IMR-90 (cell line): Measurements from ENCODE around the gene ZNF831. TPM values are rescaled to one million over a fixed set of nuclear protein-coding genes. Genes with fewer than 3 reads are reported as not detected.

ENCODE experiments used
- ATAC-seq: fragments of 200-7000 bp; cut with Tn5 transposase; 2 replicates; pipeline ENCODE4 v1.9.1; 2020; ENCODE audit warnings: low read depth, mild to moderate bottlenecking, moderate library complexity
- BruUV-seq: library from RNA; stranded (reverse); fragments of 400-500 nt; replicated peaks from 2 replicates; lab custom pipeline; 2021; lab: Mats Ljungman, UMichigan
- CTCF ChIA-PET: fragments of 300-600 bp; formaldehyde crosslinking; extraction: SDS; loops from one replicate; lab custom pipeline; 2021; ENCODE audit warnings: antibody characterized with exemption; lab: Yijun Ruan, JAX
- POLR2A ChIA-PET: fragments of 300-600 bp; sonication (Branson Sonifier 250); formaldehyde crosslinking; loops from one replicate; lab custom pipeline; 2022; ENCODE audit warnings: antibody characterized with exemption; ENCODE audit not compliant: unreplicated experiment; lab: Charles Lee
- DNase-seq: peaks from one replicate; pipeline ENCODE4 v3.0.0; 2013
- H2AFZ ChIP-seq: replicated peaks from 2 replicates; pipeline ENCODE3; 2013; ENCODE audit warnings: low read length, mild to moderate bottlenecking; ENCODE audit not compliant: poor library complexity
- H2AK5ac ChIP-seq: 2 replicates; pipeline ENCODE4 v1.6.1; 2013; ENCODE audit warnings: low read depth, low read length, inconsistent platforms
- H2AK9ac ChIP-seq: replicated peaks from 2 replicates; pipeline ENCODE3; 2013; ENCODE audit warnings: mild to moderate bottlenecking, low read depth, low read length, moderate library complexity; ENCODE audit not compliant: poor library complexity
- H2BK120ac ChIP-seq: 2 replicates; pipeline ENCODE4 v1.6.1; 2013; ENCODE audit warnings: low read depth, low read length, inconsistent platforms
- H2BK15ac ChIP-seq: 3 replicates; pipeline ENCODE4 v1.6.1; 2013; ENCODE audit warnings: low read depth, low read length, inconsistent platforms
- H2BK20ac ChIP-seq: 2 replicates; pipeline ENCODE4 v1.6.1; 2013; ENCODE audit warnings: low read depth, mild to moderate bottlenecking, inconsistent platforms, low read length, moderate library complexity
- H2BK5ac ChIP-seq: 2 replicates; pipeline ENCODE4 v1.6.1; 2013; ENCODE audit warnings: mild to moderate bottlenecking, low read depth, low read length, inconsistent platforms; ENCODE audit not compliant: poor library complexity, severe bottlenecking
- H3K14ac ChIP-seq: replicated peaks from 2 replicates; pipeline ENCODE4 v1.6.1; 2013; ENCODE audit warnings: low read depth, low read length, inconsistent platforms
- H3K18ac ChIP-seq: 2 replicates; pipeline ENCODE4 v1.6.1; 2013; ENCODE audit warnings: low read depth, low read length, control low read depth
- H3K23ac ChIP-seq: 2 replicates; pipeline ENCODE4 v1.6.1; 2013; ENCODE audit warnings: low read depth, low read length, inconsistent platforms
- H3K27ac ChIP-seq: 2 replicates; pipeline ENCODE4 v1.5.1; 2013; ENCODE audit warnings: mild to moderate bottlenecking, control low read depth, low read length; ENCODE audit not compliant: insufficient read depth
- H3K27me3 ChIP-seq: 2 replicates; pipeline ENCODE4 v1.6.1; 2013; ENCODE audit warnings: low read length; ENCODE audit not compliant: control insufficient read depth, insufficient read depth
- H3K36me3 ChIP-seq: 2 replicates; pipeline ENCODE4 v1.6.1; 2013; ENCODE audit warnings: low read length, mixed read lengths; ENCODE audit not compliant: control insufficient read depth, insufficient read depth
- H3K4ac ChIP-seq: 2 replicates; pipeline ENCODE4 v1.6.1; 2013; ENCODE audit warnings: low read depth, low read length, inconsistent platforms
- H3K4me1 ChIP-seq: 2 replicates; pipeline ENCODE4 v1.6.1; 2013; ENCODE audit warnings: low read length, mixed read lengths; ENCODE audit not compliant: control insufficient read depth, insufficient read depth
- H3K4me2 ChIP-seq: 2 replicates; pipeline ENCODE4 v1.6.1; 2013; ENCODE audit warnings: low read depth, mild to moderate bottlenecking, control low read depth, low read length, moderate library complexity
- H3K4me3 ChIP-seq: 2 replicates; pipeline ENCODE4 v1.5.1; 2013; ENCODE audit warnings: low read depth, mild to moderate bottlenecking, control low read depth, low read length, moderate library complexity; ENCODE audit not compliant: insufficient read depth
- H3K56ac ChIP-seq: 2 replicates; pipeline ENCODE4 v1.6.1; 2013; ENCODE audit warnings: low read length, inconsistent platforms; ENCODE audit not compliant: insufficient read depth; ENCODE audit errors: extremely low read depth
- H3K79me1 ChIP-seq, 2 experiments: 2 replicates each; pipeline ENCODE4 v1.6.1; 2013; ENCODE audit warnings: low read length in 2 of 2, inconsistent platforms in 1 of 2, low read depth in 1 of 2
- H3K9ac ChIP-seq: 2 replicates; pipeline ENCODE4 v1.6.1; 2013; ENCODE audit warnings: low read depth, low read length, control low read depth
- H3K9me1 ChIP-seq: 2 replicates; pipeline ENCODE4 v1.6.1; 2013; ENCODE audit warnings: low read length, inconsistent platforms; ENCODE audit not compliant: insufficient read depth
- H3K9me3 ChIP-seq: 2 replicates; pipeline ENCODE4 v1.6.1; 2013; ENCODE audit warnings: low read length; ENCODE audit not compliant: control insufficient read depth, insufficient read depth
- H4K20me1 ChIP-seq: 2 replicates; pipeline ENCODE4 v1.6.1; 2013; ENCODE audit warnings: low read length, inconsistent platforms; ENCODE audit not compliant: insufficient read depth
- H4K5ac ChIP-seq: 2 replicates; pipeline ENCODE4 v1.6.1; 2013; ENCODE audit warnings: mild to moderate bottlenecking, low read depth, low read length, control low read depth
- H4K8ac ChIP-seq, 2 experiments: 2 replicates each; pipeline ENCODE4 v1.6.1; 2013; ENCODE audit warnings: low read depth in 2 of 2, low read length in 2 of 2, control low read depth in 1 of 2, inconsistent platforms in 1 of 2
- H4K91ac ChIP-seq: 2 replicates; pipeline ENCODE4 v1.6.1; 2013; ENCODE audit warnings: low read depth, low read length, inconsistent platforms; ENCODE audit not compliant: insufficient read depth
- BHLHE40 ChIP-seq: fragments of 150-350 bp; IDR thresholded peaks from 2 replicates; pipeline ENCODE4 v1.6.1; 2016; ENCODE audit warnings: mild to moderate bottlenecking, low read depth, low read length
- CEBPB ChIP-seq: IDR thresholded peaks from 2 replicates; pipeline ENCODE4 v1.6.1; 2012; ENCODE audit warnings: low read depth, low read length, improper control_type of control experiment
- CHD1 ChIP-seq: IDR thresholded peaks from 2 replicates; pipeline ENCODE4 v1.6.1; 2012; ENCODE audit warnings: low read depth, low read length, improper control_type of control experiment
- CTCF ChIP-seq: conservative IDR thresholded peaks from 2 replicates; pipeline ENCODE4 v1.5.1; 2012; ENCODE audit warnings: mild to moderate bottlenecking, low read depth, low read length, improper control_type of control experiment
- ELK1 ChIP-seq: fragments of 150-350 bp; IDR thresholded peaks from 2 replicates; pipeline ENCODE4 v1.6.1; 2016; ENCODE audit warnings: low read depth, mild to moderate bottlenecking, low read length, moderate library complexity, borderline replicate concordance
- FOS ChIP-seq: fragments of 150-350 bp; IDR thresholded peaks from 2 replicates; pipeline ENCODE4 v1.6.1; 2016; ENCODE audit warnings: low read depth, low read length
- MAFK ChIP-seq: IDR thresholded peaks from 2 replicates; pipeline ENCODE4 v1.6.1; 2012; ENCODE audit warnings: low read depth, low read length, improper control_type of control experiment
- MAZ ChIP-seq: IDR thresholded peaks from 2 replicates; pipeline ENCODE4 v1.6.1; 2012; ENCODE audit warnings: low read depth, mild to moderate bottlenecking, low read length, improper control_type of control experiment, moderate library complexity, borderline replicate concordance
- MXI1 ChIP-seq: IDR thresholded peaks from 2 replicates; pipeline ENCODE4 v1.6.1; 2012; ENCODE audit warnings: low read depth, mild to moderate bottlenecking, low read length, moderate library complexity, borderline replicate concordance
- NFE2L2 ChIP-seq: fragments of 150-350 bp; IDR thresholded peaks from 2 replicates; pipeline ENCODE4 v1.6.1; 2016; ENCODE audit warnings: low read depth, mild to moderate bottlenecking, low read length
- POLR2A ChIP-seq: IDR thresholded peaks from 2 replicates; pipeline ENCODE4 v1.6.1; 2012; ENCODE audit warnings: mild to moderate bottlenecking, low read depth, low read length
- RAD21 ChIP-seq: IDR thresholded peaks from 2 replicates; pipeline ENCODE4 v1.6.1; 2012; ENCODE audit warnings: low read length, improper control_type of control experiment
- RCOR1 ChIP-seq: IDR thresholded peaks from 2 replicates; pipeline ENCODE4 v1.6.1; 2012; ENCODE audit warnings: mild to moderate bottlenecking, low read length, improper control_type of control experiment; ENCODE audit not compliant: insufficient replicate concordance
- RFX5 ChIP-seq: IDR thresholded peaks from 2 replicates; pipeline ENCODE4 v1.8.0; 2012; ENCODE audit warnings: low read depth, mild to moderate bottlenecking, low read length, moderate library complexity
- SMC3 ChIP-seq: fragments of 150-350 bp; IDR thresholded peaks from 2 replicates; pipeline ENCODE4 v1.6.1; 2016; ENCODE audit warnings: low read depth, mild to moderate bottlenecking, antibody characterized with exemption, low read length, moderate library complexity
- USF2 ChIP-seq: fragments of 150-350 bp; IDR thresholded peaks from 2 replicates; pipeline ENCODE4 v1.6.1; 2017; ENCODE audit warnings: mild to moderate bottlenecking, antibody characterized with exemption, low read length, low read depth
- WGBS, 2 experiments: methylation state at CpG; one replicate each; pipeline versions ENCODE4 v1.1.5 to v1.1.7; 2013; ENCODE audit warnings: missing lambda C conversion rate in 2 of 2; ENCODE audit not compliant: insufficient read length in 1 of 2; ENCODE audit errors: extremely low coverage in 2 of 2; 5-methylcytosine and 5-hydroxymethylcytosine counted together
- dilution Hi-C: fragments of 300-500 bp; cut with HindIII; formaldehyde crosslinking; loops from one replicate; pipeline ENCODE4 v1.14.3; 2018; ENCODE audit warnings: low sequenced_read_pairs; ENCODE audit not compliant: unreplicated experiment
- in situ Hi-C: fragments of 300-500 bp; cut with MboI; formaldehyde crosslinking; loops from 3 replicates; pipeline ENCODE4 v1.14.3; 2019; ENCODE audit warnings: low sequenced_read_pairs, inconsistent platforms, mixed read lengths
- intact Hi-C: fragments of 100-400 bp; cut with micrococcal nuclease; formaldehyde crosslinking; loops from 2 replicates; pipeline ENCODE4 v1.10.0; 2022
- polyA plus RNA-seq, 3 experiments: library from polyadenylated mRNA; depleted of rRNA; stranded (reverse); fragments of >200 nt; gene quantifications; 2 replicates each; pipeline ENCODE4 v1.2.3, GENCODE V29; 2012; ENCODE audit warnings: low replicate concordance in 1 of 3
- total RNA-seq: library from RNA; depleted of rRNA; stranded (reverse); fragments of >200 nt; gene quantifications from 2 replicates; pipeline ENCODE4 v1.2.3, GENCODE V29; 2012

Gene ZNF831
- total and polyA plus RNA-seq, 2 of the 4 experiments (the other 2 are of a cell fraction) = not detected

- no peak overlapping the region for H3K23ac ChIP-seq
- H3K9me1 ChIP-seq = no peaks in the 10 kb centered on the region
- H3K4me2 ChIP-seq = no peak overlapping the region
- no peak overlapping the region for H3K9ac ChIP-seq
- H2AK5ac ChIP-seq = no peak overlapping the region
- no peak overlapping the region for H2BK20ac ChIP-seq
- H4K91ac ChIP-seq = no peak overlapping the region
- CTCF ChIA-PET = no interaction called here
- in situ Hi-C loops (no loop called here), intact Hi-C loops (no loop called here), dilution Hi-C loops (no loop called here)
- no peak overlapping the region for H2BK120ac ChIP-seq
- H3K56ac ChIP-seq = no peak overlapping the region
- H3K4ac ChIP-seq = no peak overlapping the region
- H3K4me3 ChIP-seq = no peak overlapping the region
- H2AFZ ChIP-seq = no peak overlapping the region
- no peak overlapping the region for H2AK9ac ChIP-seq
- H3K36me3 ChIP-seq = no peaks in the 10 kb centered on the region
- no peak overlapping the region for H2BK5ac ChIP-seq
- DNase-seq (no peak), ATAC-seq (no peak)
- TF ChIP-seq NFE2L2 = no peak
- no peak for TF ChIP-seq CEBPB
- no peak for TF ChIP-seq CTCF
- TF ChIP-seq SMC3 = no peak
- no peak for TF ChIP-seq RCOR1
- TF ChIP-seq BHLHE40 = no peak
- TF ChIP-seq POLR2A = no peak
- TF ChIP-seq MXI1 = no peak
- TF ChIP-seq MAZ = no peak
- TF ChIP-seq CHD1 = no peak
- no peak for TF ChIP-seq FOS
- no peak for TF ChIP-seq ELK1
- TF ChIP-seq RFX5 = no peak
- TF ChIP-seq RAD21 = no peak
- no peak for TF ChIP-seq USF2
- TF ChIP-seq MAFK = no peak
- no peak overlapping the region for H2BK15ac ChIP-seq
- H3K79me1 ChIP-seq = no peaks in the 10 kb centered on the region
- no TSS peak for BruUV-seq
- H3K4me1 ChIP-seq = no peaks in the 10 kb centered on the region
- POLR2A ChIA-PET = no interaction called here
- no peaks in the 10 kb centered on the region for H4K20me1 ChIP-seq
- no peaks in the 10 kb centered on the region; the same call in 1 of the 2 replicates for H3K27me3 ChIP-seq
- no CpG with 5 or more reads among the region's 4 CpGs for WGBS, 2 experiments
- H3K9me3 ChIP-seq = no peaks in the 10 kb centered on the region
- H3K27ac ChIP-seq = no peak overlapping the region
- H3K14ac ChIP-seq = no peak overlapping the region
- no peak overlapping the region for H4K8ac ChIP-seq
- no peak overlapping the region for H4K5ac ChIP-seq
- no peak overlapping the region for H3K18ac ChIP-seq
Measured at GRCh38 chr20:59269411-59270025, 105.9 kb downstream of the ZNF831 start.
